ENCODE data around the gene ATP2C1.

The ATP2C1 gene

DNA sequence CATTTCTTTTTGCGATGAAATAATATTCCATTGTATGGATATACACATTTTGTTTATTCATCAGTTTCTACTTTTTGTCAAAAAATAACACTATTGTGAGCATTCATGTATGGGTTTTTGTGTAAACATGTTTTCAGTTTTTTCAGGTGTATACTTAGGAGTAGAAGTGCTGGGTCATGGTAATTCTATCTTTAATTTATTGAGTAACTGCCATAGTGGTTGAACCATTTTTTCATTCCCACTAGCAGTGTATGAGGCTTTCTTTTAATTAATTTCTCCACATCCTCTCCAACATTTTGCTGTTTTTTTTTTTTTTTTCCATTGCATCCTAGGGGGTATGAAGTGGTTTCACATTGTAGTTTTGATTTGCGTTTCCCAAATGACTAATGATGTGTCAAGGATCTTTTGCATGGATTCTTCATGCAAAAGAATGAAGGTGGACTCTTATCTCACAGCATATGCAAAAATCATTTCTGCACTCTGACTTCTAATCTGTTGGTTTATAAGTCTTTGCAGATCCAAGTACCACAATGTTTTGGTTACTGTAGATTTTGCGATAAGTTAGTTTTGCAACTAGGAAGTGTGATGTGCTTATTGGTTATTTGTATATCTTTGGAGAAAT, 12.6 kb downstream of the ATP2C1 start:
- Histone ChIP-seq H3K9me3 (ENCODE audit: control insufficient read depth, low read length) (no peaks in the 10 kb centered on the region), H3K27me3 (replicated peaks; ENCODE audit: control insufficient read depth, insufficient read depth, low read length, poor library complexity, severe bottlenecking) (no peaks in the 10 kb centered on the region), H3K4me3 (ENCODE audit: insufficient read depth, low read depth, low read length, poor library complexity, severe bottlenecking) (no peak overlapping the region), H3K27ac (ENCODE audit: insufficient read depth, low read length, poor library complexity, severe bottlenecking) (no peak overlapping the region), H3K36me3 (ENCODE audit: control insufficient read depth, insufficient read depth, low read length) (no peaks in the 10 kb centered on the region), H3K4me1 (ENCODE audit: control insufficient read depth, insufficient read depth, low read length, poor library complexity, severe bottlenecking) (peaks cover 7% of the 10 kb centered on the region)
- DNase-seq, result no peak

- no peak overlapping the region for H3K4me3 ChIP-seq (ENCODE audit: insufficient read depth, low read depth, low read length, poor library complexity, severe bottlenecking)
- no peaks in the 10 kb centered on the region for H3K36me3 ChIP-seq (ENCODE audit: control insufficient read depth, insufficient read depth, low read length)
- H3K27ac ChIP-seq (ENCODE audit: insufficient read depth, low read length, poor library complexity, severe bottlenecking), result no peak overlapping the region
- H3K9me3 ChIP-seq (ENCODE audit: control insufficient read depth, low read length), result no peaks in the 10 kb centered on the region
- H3K4me1 ChIP-seq (ENCODE audit: control insufficient read depth, insufficient read depth, low read length, poor library complexity, severe bottlenecking), result peaks cover 7% of the 10 kb centered on the region
- no peak for DNase-seq
- no peaks in the 10 kb centered on the region for H3K27me3 ChIP-seq (replicated peaks; ENCODE audit: control insufficient read depth, insufficient read depth, low read length, poor library complexity, severe bottlenecking)
Measured at GRCh38 chr3:130907500-130907899, 13.6 kb downstream of the ATP2C1 start.

DNA sequence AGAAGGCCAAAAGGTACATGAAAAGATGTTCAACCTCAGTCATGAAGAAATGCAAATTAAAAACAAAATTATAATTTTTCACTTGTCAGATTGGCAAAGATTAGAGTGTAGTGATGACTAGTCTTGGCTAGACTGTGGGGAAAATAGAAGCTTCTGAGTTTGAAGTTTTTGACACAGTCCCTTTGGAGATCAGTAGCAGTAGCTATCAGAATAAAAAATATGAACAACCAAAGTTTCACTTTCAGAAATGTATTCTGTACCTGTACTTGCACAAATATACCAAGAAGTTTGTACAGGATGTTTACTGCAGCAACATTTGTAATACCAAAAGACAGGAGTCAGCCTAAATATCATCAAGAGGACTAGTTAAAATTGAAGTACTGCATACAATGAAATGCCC, 14.1 kb downstream of the ATP2C1 start:
- Histone ChIP-seq H3K9me3 (ENCODE audit: control insufficient read depth, low read length) (no peaks in the 10 kb centered on the region), H3K4me1 (ENCODE audit: control insufficient read depth, insufficient read depth, low read length, poor library complexity, severe bottlenecking) (peaks cover 7% of the 10 kb centered on the region), H3K27me3 (replicated peaks; ENCODE audit: control insufficient read depth, insufficient read depth, low read length, poor library complexity, severe bottlenecking) (no peaks in the 10 kb centered on the region), H3K4me3 (ENCODE audit: insufficient read depth, low read depth, low read length, poor library complexity, severe bottlenecking) (no peak overlapping the region), H3K36me3 (ENCODE audit: control insufficient read depth, insufficient read depth, low read length) (no peaks in the 10 kb centered on the region), H3K27ac (ENCODE audit: insufficient read depth, low read length, poor library complexity, severe bottlenecking) (no peak overlapping the region)
- DNase-seq, result no peak

GRCh38 chr3:130915567-130916292, 21.8 kb downstream of the ATP2C1 start:
- no peaks in the 10 kb centered on the region for H3K27me3 ChIP-seq (replicated peaks; ENCODE audit: control insufficient read depth, insufficient read depth, low read length, poor library complexity, severe bottlenecking)
- no peaks in the 10 kb centered on the region for H3K4me1 ChIP-seq (ENCODE audit: control insufficient read depth, insufficient read depth, low read length, poor library complexity, severe bottlenecking)
- no peak overlapping the region for H3K27ac ChIP-seq (ENCODE audit: insufficient read depth, low read length, poor library complexity, severe bottlenecking)
- DNase-seq, result no peak
- no peaks in the 10 kb centered on the region for H3K9me3 ChIP-seq (ENCODE audit: control insufficient read depth, low read length)
- H3K36me3 ChIP-seq (ENCODE audit: control insufficient read depth, insufficient read depth, low read length), result no peaks in the 10 kb centered on the region
- H3K4me3 ChIP-seq (ENCODE audit: insufficient read depth, low read depth, low read length, poor library complexity, severe bottlenecking), result no peak overlapping the region

DNA sequence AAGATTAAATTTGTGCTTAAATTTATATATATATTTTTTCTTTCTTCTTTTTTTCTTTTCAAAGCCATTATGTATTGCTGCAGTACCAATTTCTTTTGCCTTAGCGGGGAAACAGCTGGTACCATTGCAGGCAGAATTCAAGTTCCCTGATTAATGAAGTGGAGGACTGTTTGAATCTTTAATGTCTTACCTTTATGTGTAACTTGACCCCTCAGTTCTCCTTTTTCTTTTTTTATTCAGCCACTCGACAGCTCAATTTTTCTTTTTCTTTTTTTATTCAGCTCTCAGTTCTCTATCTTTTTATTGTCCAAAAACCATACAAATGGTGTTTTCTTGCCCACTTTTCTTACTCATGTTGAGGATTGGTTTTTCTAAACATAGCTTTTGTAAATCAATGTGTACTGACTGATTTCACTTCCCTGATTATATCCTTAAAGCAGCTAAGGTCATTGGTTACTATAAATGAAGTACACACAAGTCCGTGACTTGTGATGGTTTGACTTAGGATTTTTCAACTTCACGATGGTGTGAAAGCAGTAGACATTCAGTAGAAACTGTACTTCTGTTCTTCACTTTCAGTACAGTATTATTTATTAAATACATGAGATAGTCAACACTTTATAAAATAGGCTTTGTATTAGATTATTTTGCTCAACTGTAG, 22.8 kb downstream of the ATP2C1 start:
- no peak overlapping the region for H3K4me3 ChIP-seq (ENCODE audit: insufficient read depth, low read depth, low read length, poor library complexity, severe bottlenecking)
- H3K36me3 ChIP-seq (ENCODE audit: control insufficient read depth, insufficient read depth, low read length), result no peaks in the 10 kb centered on the region
- no peak for DNase-seq
- no peaks in the 10 kb centered on the region for H3K4me1 ChIP-seq (ENCODE audit: control insufficient read depth, insufficient read depth, low read length, poor library complexity, severe bottlenecking)
- H3K27ac ChIP-seq (ENCODE audit: insufficient read depth, low read length, poor library complexity, severe bottlenecking), result no peak overlapping the region
- H3K9me3 ChIP-seq (ENCODE audit: control insufficient read depth, low read length), result no peaks in the 10 kb centered on the region
- H3K27me3 ChIP-seq (replicated peaks; ENCODE audit: control insufficient read depth, insufficient read depth, low read length, poor library complexity, severe bottlenecking), result no peaks in the 10 kb centered on the region

DNA sequence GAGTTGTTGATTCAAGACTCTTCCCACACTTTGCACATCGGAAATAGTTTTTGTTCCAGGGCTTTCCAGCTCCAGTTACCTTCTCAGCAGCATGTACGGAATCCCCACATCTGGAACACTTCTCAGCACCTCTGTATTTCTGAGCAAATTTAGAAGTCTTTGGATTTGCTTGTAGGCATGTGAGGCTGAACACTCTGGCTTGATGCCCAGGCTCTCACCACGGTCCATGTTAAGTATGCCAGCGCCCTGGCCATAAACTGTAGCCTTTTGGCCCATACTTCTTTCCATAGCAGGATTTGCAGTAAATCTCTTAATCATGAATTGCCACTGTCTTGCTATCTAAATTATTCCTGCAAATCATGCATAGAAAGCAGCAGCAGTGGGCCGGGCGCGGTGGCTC, 24.4 kb downstream of the ATP2C1 start:
- Histone ChIP-seq H3K4me3 (ENCODE audit: insufficient read depth, low read depth, low read length, poor library complexity, severe bottlenecking) (no peak overlapping the region), H3K27me3 (replicated peaks; ENCODE audit: control insufficient read depth, insufficient read depth, low read length, poor library complexity, severe bottlenecking) (no peaks in the 10 kb centered on the region), H3K27ac (ENCODE audit: insufficient read depth, low read length, poor library complexity, severe bottlenecking) (no peak overlapping the region), H3K36me3 (ENCODE audit: control insufficient read depth, insufficient read depth, low read length) (no peaks in the 10 kb centered on the region), H3K9me3 (ENCODE audit: control insufficient read depth, low read length) (no peaks in the 10 kb centered on the region), H3K4me1 (ENCODE audit: control insufficient read depth, insufficient read depth, low read length, poor library complexity, severe bottlenecking) (no peaks in the 10 kb centered on the region)
- no peak for DNase-seq

GRCh38 chr3:130925628-130926027, 31.7 kb downstream of the ATP2C1 start:
- no peaks in the 10 kb centered on the region for H3K9me3 ChIP-seq (ENCODE audit: control insufficient read depth, low read length)
- peaks cover 3% of the 10 kb centered on the region for H3K36me3 ChIP-seq (ENCODE audit: control insufficient read depth, insufficient read depth, low read length)
- no peaks in the 10 kb centered on the region for H3K4me1 ChIP-seq (ENCODE audit: control insufficient read depth, insufficient read depth, low read length, poor library complexity, severe bottlenecking)
- H3K27me3 ChIP-seq (replicated peaks; ENCODE audit: control insufficient read depth, insufficient read depth, low read length, poor library complexity, severe bottlenecking), result no peaks in the 10 kb centered on the region
- DNase-seq, result no peak
- H3K4me3 ChIP-seq (ENCODE audit: insufficient read depth, low read depth, low read length, poor library complexity, severe bottlenecking), result no peak overlapping the region
- no peak overlapping the region for H3K27ac ChIP-seq (ENCODE audit: insufficient read depth, low read length, poor library complexity, severe bottlenecking)

DNA sequence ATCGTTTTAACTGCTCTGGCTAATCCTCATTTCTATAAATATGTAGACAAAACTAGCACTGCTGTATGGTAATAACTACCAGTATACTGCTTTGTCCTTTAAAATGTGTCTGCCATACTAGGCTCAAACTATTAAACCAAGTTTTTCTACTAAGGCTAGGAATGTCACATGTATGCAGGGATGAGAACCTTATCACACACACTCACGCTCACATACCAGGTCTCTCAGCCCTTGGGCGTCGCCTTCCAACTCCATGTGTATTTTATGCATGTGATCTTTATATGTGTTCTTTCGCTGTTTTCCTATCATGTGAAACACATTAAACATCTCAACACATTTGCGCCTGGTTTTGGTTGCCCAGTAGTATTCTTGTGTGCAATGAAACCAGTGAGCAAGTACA, 32.6 kb downstream of the ATP2C1 start:
- H3K36me3 ChIP-seq (ENCODE audit: control insufficient read depth, insufficient read depth, low read length), result peaks cover 4% of the 10 kb centered on the region
- no peak overlapping the region for H3K27ac ChIP-seq (ENCODE audit: insufficient read depth, low read length, poor library complexity, severe bottlenecking)
- no peak overlapping the region for H3K4me3 ChIP-seq (ENCODE audit: insufficient read depth, low read depth, low read length, poor library complexity, severe bottlenecking)
- H3K27me3 ChIP-seq (replicated peaks; ENCODE audit: control insufficient read depth, insufficient read depth, low read length, poor library complexity, severe bottlenecking), result no peaks in the 10 kb centered on the region
- H3K9me3 ChIP-seq (ENCODE audit: control insufficient read depth, low read length), result no peaks in the 10 kb centered on the region
- H3K4me1 ChIP-seq (ENCODE audit: control insufficient read depth, insufficient read depth, low read length, poor library complexity, severe bottlenecking), result no peaks in the 10 kb centered on the region
- DNase-seq, result no peak

- peaks cover 7% of the 10 kb centered on the region for H3K36me3 ChIP-seq (ENCODE audit: control insufficient read depth, insufficient read depth, low read length)
- no peak for DNase-seq
- no peak overlapping the region for H3K4me3 ChIP-seq (ENCODE audit: insufficient read depth, low read depth, low read length, poor library complexity, severe bottlenecking)
- H3K27me3 ChIP-seq (replicated peaks; ENCODE audit: control insufficient read depth, insufficient read depth, low read length, poor library complexity, severe bottlenecking), result no peaks in the 10 kb centered on the region
- no peak overlapping the region for H3K27ac ChIP-seq (ENCODE audit: insufficient read depth, low read length, poor library complexity, severe bottlenecking)
- no peaks in the 10 kb centered on the region for H3K4me1 ChIP-seq (ENCODE audit: control insufficient read depth, insufficient read depth, low read length, poor library complexity, severe bottlenecking)
- H3K9me3 ChIP-seq (ENCODE audit: control insufficient read depth, low read length), result no peaks in the 10 kb centered on the region
Measured at GRCh38 chr3:130929804-130930203, 35.9 kb downstream of the ATP2C1 start.

GRCh38 chr3:130932979-130933378, 39.1 kb downstream of the ATP2C1 start:
- no peak for DNase-seq
- no peak overlapping the region for H3K27ac ChIP-seq (ENCODE audit: insufficient read depth, low read length, poor library complexity, severe bottlenecking)
- H3K36me3 ChIP-seq (ENCODE audit: control insufficient read depth, insufficient read depth, low read length), result peaks cover 14% of the 10 kb centered on the region
- H3K4me3 ChIP-seq (ENCODE audit: insufficient read depth, low read depth, low read length, poor library complexity, severe bottlenecking), result no peak overlapping the region
- no peaks in the 10 kb centered on the region for H3K27me3 ChIP-seq (replicated peaks; ENCODE audit: control insufficient read depth, insufficient read depth, low read length, poor library complexity, severe bottlenecking)
- H3K9me3 ChIP-seq (ENCODE audit: control insufficient read depth, low read length), result no peaks in the 10 kb centered on the region
- H3K4me1 ChIP-seq (ENCODE audit: control insufficient read depth, insufficient read depth, low read length, poor library complexity, severe bottlenecking), result no peaks in the 10 kb centered on the region
